Neuron (in vitro differentiated cells): ENCODE measurements around the gene QPRT.
"Not testable (repeated sequence)": the region's sequence is repeated elsewhere in the genome, so short reads cannot be mapped to it uniquely, and the experiment has no call there.

ENCODE experiments used
- H2AFZ ChIP-seq: one replicate; pipeline ENCODE4 v1.6.1; 2013; ENCODE audit warnings: low read depth, mild to moderate bottlenecking, inconsistent platforms, low read length, moderate library complexity
- H3K27me3 ChIP-seq: one replicate; pipeline ENCODE4 v1.6.1; 2013; ENCODE audit warnings: low read length; ENCODE audit not compliant: insufficient read depth
- H3K36me3 ChIP-seq: one replicate; pipeline ENCODE4 v1.6.1; 2013; ENCODE audit warnings: low read length; ENCODE audit not compliant: insufficient read depth
- H3K4me1 ChIP-seq: one replicate; pipeline ENCODE4 v1.6.1; 2013; ENCODE audit warnings: low read length; ENCODE audit not compliant: insufficient read depth
- H3K4me3 ChIP-seq: 2 replicates; pipeline ENCODE4 v1.5.1; 2013; ENCODE audit warnings: mild to moderate bottlenecking, low read length, moderate library complexity
- H3K9me3 ChIP-seq: one replicate; pipeline ENCODE4 v1.6.1; 2013; ENCODE audit warnings: low read length

The QPRT gene

GRCh38 chr16:29727452-29727851 is 48.5 kb downstream of the QPRT start:
- Histone ChIP-seq H2AFZ (no peak overlapping the region), H3K36me3 (no peaks in the 10 kb centered on the region), H3K27me3 (no peaks in the 10 kb centered on the region), H3K9me3 (no peaks in the 10 kb centered on the region), H3K4me1 (no peaks in the 10 kb centered on the region), H3K4me3 (no peak overlapping the region)

DNA sequence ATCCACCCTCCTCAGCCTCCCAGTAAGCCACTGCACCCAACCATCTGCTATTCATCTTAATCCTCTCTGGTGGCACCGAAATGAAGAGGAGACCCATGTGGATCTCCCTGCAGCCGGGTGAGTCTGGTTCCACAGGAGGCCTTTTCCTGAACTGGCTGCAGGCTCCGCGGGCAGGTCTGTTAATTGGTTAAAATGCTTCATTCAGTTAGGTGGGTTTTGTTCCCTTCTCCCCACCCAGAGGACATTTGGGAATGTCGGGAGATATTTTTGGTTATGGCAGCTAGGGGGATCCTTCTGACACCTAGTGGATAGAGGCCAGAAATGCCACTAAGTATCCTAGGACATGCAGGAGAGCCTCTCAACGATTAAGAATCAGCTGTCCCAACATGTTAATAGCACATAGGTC is 50.1 kb downstream of the QPRT start:
- no peaks in the 10 kb centered on the region for H3K9me3 ChIP-seq

GRCh38 chr16:29730649-29731048 is 51.7 kb downstream of the QPRT start:
- no peak overlapping the region for H2AFZ ChIP-seq
- no peaks in the 10 kb centered on the region for H3K9me3 ChIP-seq
- no peaks in the 10 kb centered on the region for H3K36me3 ChIP-seq
- no peaks in the 10 kb centered on the region for H3K27me3 ChIP-seq
- H3K4me3 ChIP-seq, result no peak overlapping the region
- H3K4me1 ChIP-seq, result no peaks in the 10 kb centered on the region

More for the DNA sequence above, 50.1 kb downstream of the QPRT start:
- Histone ChIP-seq H3K36me3 (no peaks in the 10 kb centered on the region), H3K4me1 (no peaks in the 10 kb centered on the region), H3K4me3 (no peak overlapping the region), H2AFZ (peak overlapping the region; percentile 13), H3K27me3 (no peaks in the 10 kb centered on the region)

- not testable (repeated sequence) for H2AFZ ChIP-seq, H3K36me3 ChIP-seq, H3K4me3 ChIP-seq, H3K9me3 ChIP-seq, H3K4me1 ChIP-seq, H3K27me3 ChIP-seq
Observed at GRCh38 chr16:29731768-29732601, 53.0 kb downstream of the QPRT start.

- no peak overlapping the region for H3K4me3 ChIP-seq
- H3K27me3 ChIP-seq, result no peaks in the 10 kb centered on the region
- H3K9me3 ChIP-seq, result no peaks in the 10 kb centered on the region
- no peaks in the 10 kb centered on the region for H3K36me3 ChIP-seq
- H3K4me1 ChIP-seq, result no peaks in the 10 kb centered on the region
- no peak overlapping the region for H2AFZ ChIP-seq
Observed at GRCh38 chr16:29734786-29735185, 55.8 kb downstream of the QPRT start.

DNA sequence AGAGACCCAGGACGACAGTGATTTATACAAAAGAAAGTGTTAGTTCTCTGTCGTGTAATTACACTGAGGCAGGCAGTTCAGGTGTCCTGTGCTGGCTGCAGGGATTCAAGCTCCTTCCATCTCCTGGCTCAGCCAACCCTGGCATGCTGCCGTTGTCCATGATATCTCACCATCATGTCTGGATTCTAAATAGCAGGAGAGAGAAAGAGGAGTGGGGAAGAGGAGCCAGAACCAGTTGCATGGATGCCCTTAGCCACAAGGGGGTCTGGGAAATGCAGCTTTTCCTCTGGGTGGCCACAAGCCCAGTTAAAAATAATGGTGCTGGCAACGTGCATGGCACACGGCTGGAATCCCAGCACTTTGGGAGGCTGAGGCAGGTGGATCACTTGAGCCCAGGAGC is 57.1 kb downstream of the QPRT start:
- no peaks in the 10 kb centered on the region for H3K9me3 ChIP-seq

DNA sequence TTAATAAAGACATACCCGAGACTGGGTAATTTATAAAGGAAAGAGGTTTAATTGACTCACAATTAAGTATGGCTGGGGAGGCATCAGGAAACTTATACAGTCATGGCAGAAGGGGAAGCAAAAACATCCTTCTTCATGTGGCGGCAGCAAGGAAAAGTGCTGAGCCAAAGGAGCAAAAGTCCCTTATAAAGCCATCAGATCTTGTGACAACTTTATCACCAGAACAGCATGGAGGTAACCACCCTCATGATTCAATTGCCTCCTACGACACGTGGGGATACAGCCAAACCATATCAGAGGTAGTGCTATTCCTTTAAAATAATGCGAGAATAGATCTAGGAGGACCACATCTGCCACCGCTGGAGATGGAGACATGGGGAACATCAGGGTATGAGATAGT is 57.8 kb downstream of the QPRT start:
- H3K9me3 ChIP-seq, result peaks cover 3% of the 10 kb centered on the region
- H2AFZ ChIP-seq, result no peak overlapping the region
- H3K4me1 ChIP-seq, result no peaks in the 10 kb centered on the region
- H3K4me3 ChIP-seq, result no peak overlapping the region
- H3K36me3 ChIP-seq, result no peaks in the 10 kb centered on the region
- H3K27me3 ChIP-seq, result peaks cover 3% of the 10 kb centered on the region

More for the DNA sequence above, 57.1 kb downstream of the QPRT start:
- Histone ChIP-seq H3K27me3 (no peaks in the 10 kb centered on the region), H2AFZ (no peak overlapping the region), H3K4me3 (no peak overlapping the region), H3K4me1 (no peaks in the 10 kb centered on the region), H3K36me3 (no peaks in the 10 kb centered on the region)

DNA sequence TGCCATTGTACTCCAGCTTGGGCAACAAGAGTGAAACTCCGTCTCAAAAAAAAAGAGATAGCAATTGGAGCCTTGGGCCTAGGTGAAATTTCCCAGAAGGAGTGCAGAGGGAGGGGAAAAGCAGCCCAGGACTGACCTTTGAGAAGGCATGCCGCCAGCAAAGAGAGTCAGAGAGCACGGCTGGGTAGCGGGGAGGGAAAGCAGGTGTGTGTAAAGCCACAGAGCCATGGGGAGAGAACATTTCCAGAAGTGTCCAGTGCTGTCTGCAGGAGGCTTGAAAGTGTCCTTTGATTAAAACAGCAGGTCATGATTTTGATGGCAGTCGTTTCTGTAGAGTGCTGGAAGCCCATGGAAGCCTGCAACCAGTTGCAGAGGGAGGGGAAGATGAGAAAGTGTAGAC is 58.7 kb downstream of the QPRT start:
- no peaks in the 10 kb centered on the region for H3K36me3 ChIP-seq
- H3K4me1 ChIP-seq, result no peaks in the 10 kb centered on the region
- H3K4me3 ChIP-seq, result no peak overlapping the region
- H3K27me3 ChIP-seq, result peaks cover 3% of the 10 kb centered on the region
- H3K9me3 ChIP-seq, result peaks cover 3% of the 10 kb centered on the region
- H2AFZ ChIP-seq, result no peak overlapping the region

GRCh38 chr16:29738514-29738913 is 59.5 kb downstream of the QPRT start:
- H3K9me3 ChIP-seq, result peaks cover 3% of the 10 kb centered on the region
- no peaks in the 10 kb centered on the region for H3K36me3 ChIP-seq
- no peak overlapping the region for H2AFZ ChIP-seq
- no peak overlapping the region for H3K4me3 ChIP-seq
- H3K27me3 ChIP-seq, result peaks cover 3% of the 10 kb centered on the region
- no peaks in the 10 kb centered on the region for H3K4me1 ChIP-seq

GRCh38 chr16:29739927-29740629 is 61.1 kb downstream of the QPRT start:
- not testable (repeated sequence) for H3K36me3 ChIP-seq, H3K4me1 ChIP-seq, H3K27me3 ChIP-seq, H2AFZ ChIP-seq, H3K4me3 ChIP-seq, H3K9me3 ChIP-seq

- not testable (repeated sequence) for H3K4me1 ChIP-seq, H2AFZ ChIP-seq, H3K36me3 ChIP-seq, H3K9me3 ChIP-seq, H3K27me3 ChIP-seq, H3K4me3 ChIP-seq
Observed at GRCh38 chr16:29740630-29741015, 61.6 kb downstream of the QPRT start.

GRCh38 chr16:29742683-29743275 is 63.8 kb downstream of the QPRT start:
- Histone ChIP-seq H2AFZ (no peak overlapping the region), H3K4me1 (no peaks in the 10 kb centered on the region), H3K27me3 (peaks cover 5% of the 10 kb centered on the region), H3K4me3 (no peak overlapping the region), H3K36me3 (no peaks in the 10 kb centered on the region), H3K9me3 (peaks cover 3% of the 10 kb centered on the region)

DNA sequence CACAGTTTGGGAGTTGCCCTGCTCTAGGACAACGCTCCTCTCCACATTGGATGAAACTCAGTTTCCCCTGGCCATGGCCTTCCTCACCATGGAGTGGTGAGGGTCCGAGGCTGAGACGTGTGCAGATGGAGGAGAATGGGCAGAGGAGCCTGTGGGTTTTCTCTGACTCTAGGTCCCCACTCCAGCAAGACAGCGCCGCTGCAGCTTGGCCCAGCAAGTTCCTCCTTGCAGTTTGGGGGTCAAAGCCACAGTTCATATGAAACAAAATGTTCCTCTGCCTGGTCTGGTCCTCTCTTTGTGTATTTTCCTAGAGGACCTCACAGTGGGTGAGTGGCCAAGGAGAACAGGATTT is 64.5 kb downstream of the QPRT start:
- H3K27me3 ChIP-seq, result peaks cover 5% of the 10 kb centered on the region
- no peak overlapping the region for H2AFZ ChIP-seq
- H3K9me3 ChIP-seq, result peaks cover 3% of the 10 kb centered on the region
- H3K4me1 ChIP-seq, result no peaks in the 10 kb centered on the region
- H3K36me3 ChIP-seq, result no peaks in the 10 kb centered on the region
- H3K4me3 ChIP-seq, result no peak overlapping the region
